ENCODE measurements around the gene TANC1. TPM values are rescaled to one million over a fixed set of nuclear protein-coding genes. Genes with fewer than 3 reads are reported as not detected.
A peak's percentile ranks its signal among the peaks of the same experiment; 100 is the strongest.

Gene TANC1
- total RNA-seq, 2 experiments from 2014 or later = 0.41 to 0.47 TPM

- no peaks in the 10 kb centered on the region for H3K9me3 Mint-ChIP-seq
Observed at GRCh38 chr2:159157361-159158209, 189.1 kb downstream of the TANC1 start.

GRCh38 chr2:159160412-159160811 lies 192.0 kb downstream of the TANC1 start:
- no peaks in the 10 kb centered on the region for H3K27me3 Mint-ChIP-seq
- H3K4me1 Mint-ChIP-seq (ENCODE audit: low read depth) = peaks cover 23% of the 10 kb centered on the region
- Histone ChIP-seq H3K36me3 (ENCODE audit: insufficient read depth, low read length) (no peaks in the 10 kb centered on the region), H3K4me3 (ENCODE audit: low read length) (no peak overlapping the region), H3K27me3 (ENCODE audit: control insufficient read depth in 1 of 2, insufficient read depth in 2 of 2, low read length in 2 of 2) (no peaks in the 10 kb centered on the region), H3K9me3 (ENCODE audit: control insufficient read depth in 1 of 2, insufficient read depth in 1 of 2, low read length in 2 of 2) (no peaks in the 10 kb centered on the region), H3K4me1 (ENCODE audit: insufficient read depth, low read length) (peaks cover 13% of the 10 kb centered on the region), H3K27ac (ENCODE audit: low read depth in 1 of 2, low read length in 2 of 2) (no peak overlapping the region)
- intact Hi-C loops (cut with DNase I, micrococcal nuclease) = no loop called here
- no peaks in the 10 kb centered on the region for H3K9me3 Mint-ChIP-seq
- ATAC-seq (ENCODE audit: poor library complexity) (no peak), DNase-seq (no peak)
- no peak overlapping the region for H3K27ac Mint-ChIP-seq
- ChIA-PET POLR2A (no interaction called here), CTCF (no interaction called here)
- H3K36me3 Mint-ChIP-seq (ENCODE audit: low read depth) = no peaks in the 10 kb centered on the region
- no peak overlapping the region for H3K4me3 Mint-ChIP-seq
- no peak for TF ChIP-seq CTCF (IDR thresholded peaks at IDR 0.05)

More at GRCh38 chr2:159157361-159158209, 189.1 kb downstream of the TANC1 start:
- DNase-seq (peak in 1 of 14 experiments; percentile 28), ATAC-seq (ENCODE audit: poor library complexity) (no peak)
- ChIA-PET CTCF (no interaction called here), POLR2A (no interaction called here)
- H3K4me1 Mint-ChIP-seq (ENCODE audit: low read depth) = peaks cover 38% of the 10 kb centered on the region
- no peak for TF ChIP-seq CTCF (IDR thresholded peaks at IDR 0.05)
- Histone ChIP-seq H3K36me3 (ENCODE audit: insufficient read depth, low read length) (no peaks in the 10 kb centered on the region), H3K27me3 (ENCODE audit: control insufficient read depth in 1 of 2, insufficient read depth in 2 of 2, low read length in 2 of 2) (no peaks in the 10 kb centered on the region), H3K4me1 (ENCODE audit: insufficient read depth, low read length) (peaks cover 25% of the 10 kb centered on the region), H3K9me3 (ENCODE audit: control insufficient read depth in 1 of 2, insufficient read depth in 1 of 2, low read length in 2 of 2) (no peaks in the 10 kb centered on the region), H3K4me3 (ENCODE audit: low read length) (no peak overlapping the region), H3K27ac (ENCODE audit: low read depth in 1 of 2, low read length in 2 of 2) (no peak overlapping the region)
- no peak overlapping the region for H3K27ac Mint-ChIP-seq
- H3K27me3 Mint-ChIP-seq = no peaks in the 10 kb centered on the region
- intact Hi-C loops (cut with DNase I, micrococcal nuclease) = no loop called here
- no peak overlapping the region for H3K4me3 Mint-ChIP-seq
- no peaks in the 10 kb centered on the region for H3K36me3 Mint-ChIP-seq (ENCODE audit: low read depth)

GRCh38 chr2:159160954-159161353 lies 192.5 kb downstream of the TANC1 start:
- no peaks in the 10 kb centered on the region for H3K9me3 Mint-ChIP-seq
- Histone ChIP-seq H3K36me3 (ENCODE audit: insufficient read depth, low read length) (no peaks in the 10 kb centered on the region), H3K27ac (ENCODE audit: low read depth in 1 of 2, low read length in 2 of 2) (no peak overlapping the region), H3K4me3 (ENCODE audit: low read length) (no peak overlapping the region), H3K27me3 (ENCODE audit: control insufficient read depth in 1 of 2, insufficient read depth in 2 of 2, low read length in 2 of 2) (no peaks in the 10 kb centered on the region), H3K4me1 (ENCODE audit: insufficient read depth, low read length) (peaks cover 13% of the 10 kb centered on the region), H3K9me3 (ENCODE audit: control insufficient read depth in 1 of 2, insufficient read depth in 1 of 2, low read length in 2 of 2) (no peaks in the 10 kb centered on the region)
- H3K36me3 Mint-ChIP-seq (ENCODE audit: low read depth) = no peaks in the 10 kb centered on the region
- H3K27ac Mint-ChIP-seq = no peak overlapping the region
- no peak for DNase-seq
- ChIA-PET CTCF (no interaction called here), POLR2A (no interaction called here)
- H3K27me3 Mint-ChIP-seq = no peaks in the 10 kb centered on the region
- peaks cover 23% of the 10 kb centered on the region for H3K4me1 Mint-ChIP-seq (ENCODE audit: low read depth)
- no peak for ATAC-seq (ENCODE audit: poor library complexity)
- intact Hi-C loops (cut with DNase I, micrococcal nuclease) = no loop called here
- TF ChIP-seq CTCF (IDR thresholded peaks at IDR 0.05) = no peak
- H3K4me3 Mint-ChIP-seq = no peak overlapping the region

Measured in CD4-positive, alpha-beta T cell (primary cell).